H1 (cell line): Measurements from ENCODE around the gene RNF224. TPM values are rescaled to one million over a fixed set of nuclear protein-coding genes. Genes with fewer than 3 reads are reported as not detected.
A peak's percentile ranks its signal among the peaks of the same experiment; 100 is the strongest.

ENCODE experiments used
- CTCF ChIA-PET: fragments of 300-600 bp; sonication (Branson Sonifier 250); formaldehyde crosslinking; loops from one replicate; lab custom pipeline; 2021; ENCODE audit not compliant: partially characterized antibody; lab: Charles Lee
- POLR2A ChIA-PET: fragments of 300-600 bp; sonication (Branson Sonifier 250); formaldehyde crosslinking; loops from one replicate; lab custom pipeline; 2021; ENCODE audit warnings: inconsistent platforms; ENCODE audit not compliant: partially characterized antibody; lab: Charles Lee
- DNase-seq, 2 experiments: peaks; one replicate each; pipeline versions ENCODE4 v3.0.0 to v3.0.0-alpha.2; 2010 to 2022; ENCODE audit warnings: low spot score in 2 of 2, low read depth in 1 of 2, mixed read lengths in 1 of 2
- FAIRE-seq: peaks from 2 replicates; lab custom pipeline; 2011; peaks lifted over from hg19 to GRCh38; lab: Jason Lieb, UNC
- H2AFZ ChIP-seq: 2 replicates; pipeline ENCODE4 v1.8.1; 2012; ENCODE audit warnings: low read length, inconsistent platforms
- H2AK5ac ChIP-seq: 2 replicates; pipeline ENCODE4 v1.6.1; 2013; ENCODE audit warnings: low read depth, low read length
- H2BK120ac ChIP-seq: replicated peaks from 2 replicates; pipeline ENCODE3; 2013; ENCODE audit warnings: low read depth, low read length, inconsistent platforms
- H2BK12ac ChIP-seq: 2 replicates; pipeline ENCODE4 v1.6.1; 2013; ENCODE audit warnings: low read depth, low read length
- H2BK15ac ChIP-seq: 2 replicates; pipeline ENCODE4 v1.6.1; 2013; ENCODE audit warnings: low read length
- H2BK20ac ChIP-seq: 2 replicates; pipeline ENCODE4 v1.6.1; 2013; ENCODE audit warnings: low read length
- H2BK5ac ChIP-seq: 2 replicates; pipeline ENCODE4 v1.6.1; 2013; ENCODE audit warnings: low read depth, low read length
- H3K14ac ChIP-seq: 2 replicates; pipeline ENCODE4 v1.6.1; 2013; ENCODE audit warnings: inconsistent platforms; ENCODE audit not compliant: insufficient read length
- H3K18ac ChIP-seq: 2 replicates; pipeline ENCODE4 v1.6.1; 2013; ENCODE audit warnings: low read length; ENCODE audit errors: extremely low read depth
- H3K23ac ChIP-seq: 2 replicates; pipeline ENCODE4 v1.6.1; 2013; ENCODE audit warnings: inconsistent platforms; ENCODE audit not compliant: insufficient read length
- H3K23me2 ChIP-seq: 2 replicates; pipeline ENCODE4 v1.6.1; 2013; ENCODE audit warnings: low read depth, low read length
- H3K27ac ChIP-seq: 2 replicates; pipeline ENCODE4 v1.6.1; 2011; ENCODE audit warnings: low read depth, low read length, inconsistent platforms
- H3K27me3 ChIP-seq, 4 experiments: replicated peaks in 1 of 4; 1 replicate in 1 of 4; 2 replicates in 3 of 4; pipeline versions ENCODE4 v1.6.1 to v1.8.1; 2011 to 2013; ENCODE audit warnings: low read length in 3 of 4, mild to moderate bottlenecking in 3 of 4, inconsistent platforms in 2 of 4, mixed read lengths in 2 of 4, moderate library complexity in 1 of 4; ENCODE audit not compliant: control insufficient read depth in 3 of 4, insufficient read depth in 3 of 4; ENCODE audit errors: extremely low read depth in 1 of 4
- H3K36me3 ChIP-seq, 4 experiments: 2 replicates each; pipeline versions ENCODE4 v1.6.1 to v1.8.1; 2011 to 2013; ENCODE audit warnings: mild to moderate bottlenecking in 4 of 4, low read length in 3 of 4, moderate library complexity in 2 of 4, control low read depth in 1 of 4, inconsistent platforms in 1 of 4; ENCODE audit not compliant: insufficient read depth in 4 of 4, control insufficient read depth in 2 of 4
- H3K4ac ChIP-seq: replicated peaks from 2 replicates; pipeline ENCODE3; 2013; ENCODE audit warnings: low read length, low read depth, mixed read lengths, inconsistent platforms; ENCODE audit not compliant: insufficient read length
- H3K4me1 ChIP-seq, 4 experiments: replicated peaks in 1 of 4; 1 replicate in 1 of 4; 2 replicates in 3 of 4; pipeline versions ENCODE4 v1.6.1 to v1.8.1; 2011 to 2013; ENCODE audit warnings: low read length in 3 of 4, inconsistent platforms in 2 of 4, mixed read lengths in 1 of 4; ENCODE audit not compliant: insufficient read depth in 4 of 4, control insufficient read depth in 3 of 4
- H3K4me2 ChIP-seq, 2 experiments: 2 replicates each; pipeline versions ENCODE4 v1.6.1 to v1.8.1; 2011 to 2013; ENCODE audit warnings: low read depth in 2 of 2, low read length in 2 of 2, control low read depth in 1 of 2, inconsistent platforms in 1 of 2, mild to moderate bottlenecking in 1 of 2; ENCODE audit not compliant: insufficient read depth in 1 of 2
- H3K4me3 ChIP-seq, 4 experiments: fragments of 200-600, 300-600 bp in 1 of 4; sonication (generic), shearing (Covaris generic), sonication (Bioruptor Twin) in 1 of 4; 2 replicates each; pipeline versions ENCODE4 v1.5.1 to v1.8.1; 2011 to 2016; ENCODE audit warnings: low read length in 4 of 4, low read depth in 3 of 4, control low read depth in 2 of 4, inconsistent platforms in 2 of 4, mild to moderate bottlenecking in 2 of 4, mixed read lengths in 1 of 4, moderate library complexity in 1 of 4; ENCODE audit not compliant: insufficient read depth in 2 of 4; ENCODE audit errors: extremely low read depth in 1 of 4
- H3K56ac ChIP-seq: replicated peaks from 2 replicates; pipeline ENCODE3; 2013; ENCODE audit warnings: low read depth, mild to moderate bottlenecking, mixed read lengths, low read length, inconsistent platforms; ENCODE audit not compliant: insufficient read length
- H3K79me1 ChIP-seq: 2 replicates; pipeline ENCODE4 v1.6.1; 2013; ENCODE audit warnings: low read depth, low read length, control low read depth
- H3K79me2 ChIP-seq, 2 experiments: 2 replicates each; pipeline versions ENCODE4 v1.6.1 to v1.8.1; 2012 to 2013; ENCODE audit warnings: low read length in 2 of 2, mild to moderate bottlenecking in 2 of 2, inconsistent platforms in 1 of 2; ENCODE audit not compliant: insufficient read depth in 2 of 2, control insufficient read depth in 1 of 2
- H3K9ac ChIP-seq, 4 experiments: replicated peaks in 1 of 4; 1 replicate in 1 of 4; 2 replicates in 3 of 4; pipeline versions ENCODE4 v1.6.1 to v1.8.1; 2011 to 2013; ENCODE audit warnings: low read depth in 3 of 4, low read length in 3 of 4, control low read depth in 2 of 4, mild to moderate bottlenecking in 2 of 4, moderate library complexity in 2 of 4, inconsistent platforms in 1 of 4; ENCODE audit errors: extremely low read depth in 1 of 4
- H3K9me3 ChIP-seq, 2 experiments: 2 replicates each; pipeline versions ENCODE4 v1.6.1 to v1.8.1; 2012 to 2013; ENCODE audit warnings: mild to moderate bottlenecking in 2 of 2, moderate library complexity in 2 of 2, control low read depth in 1 of 2, inconsistent platforms in 1 of 2, low read depth in 1 of 2, low read length in 1 of 2, mixed read lengths in 1 of 2; ENCODE audit not compliant: insufficient read depth in 2 of 2
- H4K20me1 ChIP-seq, 2 experiments: replicated peaks in 1 of 2; 2 replicates each; pipeline versions ENCODE3 to v1.8.1; 2011 to 2013; ENCODE audit warnings: inconsistent platforms in 2 of 2, low read length in 2 of 2, mild to moderate bottlenecking in 1 of 2; ENCODE audit not compliant: insufficient read depth in 2 of 2, control insufficient read depth in 1 of 2
- H4K5ac ChIP-seq: 2 replicates; pipeline ENCODE4 v1.6.1; 2013; ENCODE audit warnings: low read length, low read depth, mixed read lengths, inconsistent platforms; ENCODE audit not compliant: insufficient read length
- H4K8ac ChIP-seq: 2 replicates; pipeline ENCODE4 v1.8.0; 2013; ENCODE audit warnings: mild to moderate bottlenecking, moderate library complexity, low read length, inconsistent platforms; ENCODE audit not compliant: insufficient read depth; ENCODE audit errors: extremely low read depth
- H4K91ac ChIP-seq: replicated peaks from 2 replicates; pipeline ENCODE3; 2013; ENCODE audit warnings: low read length, mixed read lengths, inconsistent platforms; ENCODE audit not compliant: insufficient read length
- E2F6 ChIP-seq: IDR thresholded peaks from 2 replicates; pipeline ENCODE4 v1.6.1; 2012; ENCODE audit warnings: inconsistent platforms
- TBP ChIP-seq: IDR thresholded peaks from 2 replicates; pipeline ENCODE4 v1.6.1; 2011; ENCODE audit warnings: low read depth, low read length, improper control_type of control experiment
- WGBS, 2 experiments: shearing (Covaris generic) in 1 of 2; methylation state at CpG; one replicate each; pipeline versions ENCODE4 v1.1.6 to v1.1.7; 2013 to 2015; ENCODE audit warnings: low lambda C conversion rate in 2 of 2, mixed read lengths in 2 of 2, inconsistent platforms in 1 of 2, low coverage in 1 of 2, missing lambda C conversion rate in 1 of 2; ENCODE audit not compliant: insufficient replicate concordance in 2 of 2, insufficient coverage in 1 of 2, insufficient read length in 1 of 2; ENCODE audit errors: extremely low coverage in 1 of 2, missing lambda C conversion rate in 1 of 2; 5-methylcytosine and 5-hydroxymethylcytosine counted together
- polyA plus RNA-seq, 7 experiments: library from polyadenylated mRNA; depleted of rRNA in 3 of 7; stranded (reverse) in 5 of 7; unstranded in 2 of 7; fragments of >200 nt in 5 of 7; fragments of 200-250 nt in 2 of 7; gene quantifications; 1 replicate in 5 of 7; 2 replicates in 1 of 7; 4 replicates in 1 of 7; pipeline versions ENCODE4 v1.2.1 to v1.2.3, GENCODE V29; 2011 to 2013; ENCODE audit warnings: missing spikeins in 2 of 7, mixed read lengths in 2 of 7
- total RNA-seq: library from RNA; stranded (reverse); fragmentation: NEBNext Ultra II Directional; extraction: Animal tissue kit (Norgen Biotek cat#: 25700); gene quantifications from 2 replicates; pipeline ENCODE4 v1.2.1, GENCODE V29; 2021

Gene RNF224
- total and polyA plus RNA-seq, 2 of the 8 experiments (the other 6 are each of a cell fraction or from before 2014, with no cell fraction given) = 0.24 TPM; not detected in 1

DNA sequence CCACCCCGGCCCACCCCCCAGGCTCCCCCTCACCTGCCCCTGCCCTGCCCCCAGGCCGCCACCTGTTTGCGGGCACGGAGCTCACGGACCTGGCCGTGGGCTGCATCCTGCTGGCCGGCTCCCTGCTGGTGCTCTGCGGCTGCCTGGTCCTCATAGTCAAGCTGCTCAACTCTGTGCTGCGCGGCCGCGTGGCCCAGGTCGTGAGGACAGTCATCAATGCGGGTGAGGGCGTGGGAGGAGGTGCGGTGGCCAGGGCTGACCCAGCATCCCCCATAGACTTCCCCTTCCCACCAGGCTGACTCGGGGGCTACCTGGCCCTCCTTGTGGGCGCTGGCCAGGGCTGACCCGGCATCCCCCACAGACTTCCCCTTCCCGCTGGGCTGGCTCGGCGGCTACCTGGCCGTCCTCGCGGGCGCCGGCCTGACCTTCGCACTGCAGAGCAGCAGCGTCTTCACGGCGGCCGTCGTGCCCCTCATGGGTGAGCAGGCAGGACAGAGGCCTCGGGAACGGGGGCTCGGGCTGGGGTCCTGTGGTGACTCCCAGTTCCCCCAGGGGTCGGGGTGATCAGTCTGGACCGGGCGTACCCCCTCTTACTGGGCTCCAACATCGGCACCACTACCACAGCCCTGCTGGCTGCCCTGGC is 6.9 kb downstream of the RNF224 start:
- POLR2A ChIA-PET = interaction anchor here (47.8 to 69.9 kb wide), 2 partner anchors 1 to 23 kb away, joined by 1462 read pairs; partner anchors contain the start of genes CYSRT1, NDOR1, NELFB and RNF208
- CTCF ChIA-PET = interaction anchor here (0.6 to 20.2 kb wide), 13 partner anchors 10 to 411 kb away, joined by 3 to 204 read pairs (median 3); partner anchors contain the start of genes ANAPC2, NDOR1, NELFB and SSNA1
- FAIRE-seq (no peak), DNase-seq (no peak)
- H3K4me2 ChIP-seq = no peak overlapping the region
- WGBS, 2 experiments = 85% methylated on average over 31 of the region's 40 CpGs; no CpG with 5 or more reads in 1 of the 2 experiments
- H2BK20ac ChIP-seq = no peak overlapping the region
- H4K91ac ChIP-seq = peak overlapping the region; percentile 65
- no peak overlapping the region for H4K8ac ChIP-seq
- no peak overlapping the region for H3K14ac ChIP-seq
- no peak overlapping the region for H2BK15ac ChIP-seq
- no peak overlapping the region for H4K5ac ChIP-seq
- H2AK5ac ChIP-seq = no peak overlapping the region
- H4K20me1 ChIP-seq = peaks cover 6 to 8% of the 10 kb centered on the region in 2 experiments
- no peak overlapping the region for H3K27ac ChIP-seq
- no peaks in the 10 kb centered on the region for H3K23me2 ChIP-seq
- H3K18ac ChIP-seq = no peak overlapping the region
- no peak overlapping the region for H2BK12ac ChIP-seq
- H3K56ac ChIP-seq = no peak overlapping the region
- H3K4me3 ChIP-seq = no peak overlapping the region
- H3K36me3 ChIP-seq = no peaks in the 10 kb centered on the region
- H2BK5ac ChIP-seq = no peak overlapping the region
- peaks cover 0 to 7% of the 10 kb centered on the region in 2 experiments; a peak in 1 of 4 replicates for H3K79me2 ChIP-seq
- no peak for TF ChIP-seq E2F6
- TF ChIP-seq TBP = no peak
- H3K4ac ChIP-seq = no peak overlapping the region
- H3K79me1 ChIP-seq = no peaks in the 10 kb centered on the region
- no peak overlapping the region for H2BK120ac ChIP-seq
- H3K23ac ChIP-seq = no peak overlapping the region
- H3K27me3 ChIP-seq = no peaks in the 10 kb centered on the region
- H3K9ac ChIP-seq = no peak overlapping the region
- no peak overlapping the region for H2AFZ ChIP-seq
- H3K4me1 ChIP-seq = peaks cover 0 to 16% (median 8%) of the 10 kb centered on the region in 4 experiments; a peak in 6 of 7 replicates
- H3K9me3 ChIP-seq = no peaks in the 10 kb centered on the region
